Subcutaneous abdominal adipose tissue (tissue), 5 donors: ENCODE measurements around the gene ITPR3.
"Not testable (repeated sequence)": the region's sequence is repeated elsewhere in the genome, so short reads cannot be mapped to it uniquely, and the experiment has no call there.

Experiments used
- H3K27ac ChIP-seq: one replicate; pipeline ENCODE4 v1.7.0; 2013; ENCODE audit warnings: low read depth, mild to moderate bottlenecking, inconsistent platforms, low read length, moderate library complexity
- H3K27me3 ChIP-seq, 5 donors: one replicate each; pipeline ENCODE4 v1.7.0; 2013; ENCODE audit warnings: low read length in 5 of 5, inconsistent platforms in 1 of 5; ENCODE audit not compliant: control insufficient read depth in 5 of 5, insufficient read depth in 4 of 5
- H3K36me3 ChIP-seq, 5 donors: one replicate each; pipeline ENCODE4 v1.7.0; 2013; ENCODE audit warnings: low read length in 5 of 5; ENCODE audit not compliant: control insufficient read depth in 5 of 5, insufficient read depth in 5 of 5
- H3K4me1 ChIP-seq, 5 donors: one replicate each; pipeline ENCODE4 v1.7.0; 2013; ENCODE audit warnings: low read length in 5 of 5, mild to moderate bottlenecking in 3 of 5, moderate library complexity in 1 of 5; ENCODE audit not compliant: control insufficient read depth in 5 of 5, insufficient read depth in 5 of 5
- H3K4me3 ChIP-seq, 5 donors: one replicate each; pipeline ENCODE4 v1.7.0; 2013; ENCODE audit warnings: low read length in 5 of 5, low read depth in 1 of 5
- H3K9ac ChIP-seq, 5 donors: one replicate each; pipeline ENCODE4 v1.7.0; 2013; ENCODE audit warnings: low read length in 5 of 5, mild to moderate bottlenecking in 4 of 5, moderate library complexity in 3 of 5
- H3K9me3 ChIP-seq, 5 donors: one replicate each; pipeline ENCODE4 v1.7.0; 2013; ENCODE audit warnings: low read length in 5 of 5; ENCODE audit not compliant: control insufficient read depth in 5 of 5
- donor health status: healthy.
- donor health status: healthy.
- donor health status: healthy.
- donor health status: healthy.
- donor health status: healthy.

Gene ITPR3

GRCh38 chr6:33590531-33591198 is 30.5 kb upstream of the ITPR3 start:
- Histone ChIP-seq H3K27me3 (peaks cover 5 to 13% (median 7%) of the 10 kb centered on the region in 5 donors), H3K9ac (no peak overlapping the region), H3K4me3 (no peak overlapping the region), H3K27ac (no peak overlapping the region), H3K9me3 (no peaks in the 10 kb centered on the region), H3K36me3 (no peaks in the 10 kb centered on the region), H3K4me1 (peaks cover 0 to 33% (median 10%) of the 10 kb centered on the region in 5 donors)

GRCh38 chr6:33591424-33592032 is 29.6 kb upstream of the ITPR3 start:
- Histone ChIP-seq H3K9ac (no peak overlapping the region), H3K9me3 (no peaks in the 10 kb centered on the region), H3K27ac (no peak overlapping the region), H3K4me3 (no peak overlapping the region), H3K4me1 (peaks cover 0 to 28% (median 8%) of the 10 kb centered on the region in 5 donors), H3K27me3 (peaks cover 5 to 13% (median 7%) of the 10 kb centered on the region in 5 donors), H3K36me3 (no peaks in the 10 kb centered on the region)

GRCh38 chr6:33592280-33592594 is 28.9 kb upstream of the ITPR3 start:
- Histone ChIP-seq H3K36me3 (no peaks in the 10 kb centered on the region), H3K27ac (no peak overlapping the region), H3K4me1 (peaks cover 0 to 28% (median 8%) of the 10 kb centered on the region in 5 donors), H3K9ac (no peak overlapping the region), H3K27me3 (peaks cover 5 to 13% (median 7%) of the 10 kb centered on the region in 5 donors), H3K4me3 (no peak overlapping the region), H3K9me3 (no peaks in the 10 kb centered on the region)

GRCh38 chr6:33592595-33593413 is 28.3 kb upstream of the ITPR3 start:
- no peak overlapping the region for H3K27ac ChIP-seq
- no peaks in the 10 kb centered on the region for H3K36me3 ChIP-seq
- H3K27me3 ChIP-seq: peaks cover 5 to 13% (median 7%) of the 10 kb centered on the region in 5 donors
- no peak overlapping the region for H3K9ac ChIP-seq
- H3K9me3 ChIP-seq: no peaks in the 10 kb centered on the region
- H3K4me1 ChIP-seq: peaks cover 0 to 28% (median 8%) of the 10 kb centered on the region in 5 donors
- peak overlapping the region in 1 of 5 donors; percentile 13 for H3K4me3 ChIP-seq

- Histone ChIP-seq H3K27me3 (peaks cover 5 to 13% (median 7%) of the 10 kb centered on the region in 5 donors), H3K4me1 (peaks cover 0 to 28% (median 8%) of the 10 kb centered on the region in 5 donors), H3K9me3 (no peaks in the 10 kb centered on the region), H3K36me3 (no peaks in the 10 kb centered on the region), H3K27ac (no peak overlapping the region), H3K9ac (no peak overlapping the region), H3K4me3 (peak overlapping the region in 1 of 5 donors; percentile 13)
Measured at GRCh38 chr6:33593414-33593727, 27.8 kb upstream of the ITPR3 start.

GRCh38 chr6:33595001-33595846 is 25.9 kb upstream of the ITPR3 start:
- Histone ChIP-seq H3K27me3 (peaks cover 5 to 13% (median 7%) of the 10 kb centered on the region in 5 donors), H3K4me1 (peaks cover 0 to 13% (median 4%) of the 10 kb centered on the region in 5 donors), H3K27ac (no peak overlapping the region), H3K9me3 (no peaks in the 10 kb centered on the region), H3K4me3 (no peak overlapping the region), H3K9ac (no peak overlapping the region), H3K36me3 (no peaks in the 10 kb centered on the region)

GRCh38 chr6:33596894-33597293 is 24.2 kb upstream of the ITPR3 start:
- not testable (repeated sequence) for H3K36me3 ChIP-seq, H3K27ac ChIP-seq, H3K9ac ChIP-seq, H3K9me3 ChIP-seq, H3K4me1 ChIP-seq, H3K4me3 ChIP-seq
- peaks cover 5 to 13% (median 7%) of the 10 kb centered on the region in 5 donors for H3K27me3 ChIP-seq

- H3K27me3 ChIP-seq: peaks cover 4 to 8% (median 7%) of the 10 kb centered on the region in 5 donors
- no peak overlapping the region for H3K4me3 ChIP-seq
- H3K9ac ChIP-seq: no peak overlapping the region
- peaks cover 0 to 6% (median 0%) of the 10 kb centered on the region in 5 donors for H3K4me1 ChIP-seq
- H3K27ac ChIP-seq: no peak overlapping the region
- no peaks in the 10 kb centered on the region for H3K36me3 ChIP-seq
- H3K9me3 ChIP-seq: no peaks in the 10 kb centered on the region
Measured at GRCh38 chr6:33597551-33598322, 23.4 kb upstream of the ITPR3 start.

- Histone ChIP-seq H3K36me3 (no peaks in the 10 kb centered on the region), H3K4me3 (no peak overlapping the region), H3K27ac (no peak overlapping the region), H3K4me1 (no peaks in the 10 kb centered on the region), H3K9me3 (peaks cover 0 to 6% (median 0%) of the 10 kb centered on the region in 5 donors), H3K9ac (no peak overlapping the region), H3K27me3 (no peaks in the 10 kb centered on the region)
Measured at GRCh38 chr6:33599413-33599938, 21.6 kb upstream of the ITPR3 start.
